ENCODE results near the gene PLSCR5. TPM values are rescaled to one million over a fixed set of nuclear protein-coding genes. Genes with fewer than 3 reads are reported as not detected.
A peak's percentile ranks its signal among the peaks of the same experiment; 100 is the strongest.

Gene PLSCR5
- total RNA-seq, 2 donors from 2014 or later, result not detected

- Histone ChIP-seq H3K9me3 (peaks cover 0 to 11% of the 10 kb centered on the region in 2 donors), H3K27ac (no peak overlapping the region), H3K4me3 (no peak overlapping the region), H3K27me3 (no peaks in the 10 kb centered on the region), H3K4me1 (no peaks in the 10 kb centered on the region), H3K36me3 (no peaks in the 10 kb centered on the region)
- DNase-seq (ENCODE audit: low spot score), result no peak
- no peak for TF ChIP-seq CTCF (IDR thresholded peaks at IDR 0.05)
These were observed 20.0 kb downstream of the PLSCR5 start for GRCh38 chr3:146585156-146585555.

DNA sequence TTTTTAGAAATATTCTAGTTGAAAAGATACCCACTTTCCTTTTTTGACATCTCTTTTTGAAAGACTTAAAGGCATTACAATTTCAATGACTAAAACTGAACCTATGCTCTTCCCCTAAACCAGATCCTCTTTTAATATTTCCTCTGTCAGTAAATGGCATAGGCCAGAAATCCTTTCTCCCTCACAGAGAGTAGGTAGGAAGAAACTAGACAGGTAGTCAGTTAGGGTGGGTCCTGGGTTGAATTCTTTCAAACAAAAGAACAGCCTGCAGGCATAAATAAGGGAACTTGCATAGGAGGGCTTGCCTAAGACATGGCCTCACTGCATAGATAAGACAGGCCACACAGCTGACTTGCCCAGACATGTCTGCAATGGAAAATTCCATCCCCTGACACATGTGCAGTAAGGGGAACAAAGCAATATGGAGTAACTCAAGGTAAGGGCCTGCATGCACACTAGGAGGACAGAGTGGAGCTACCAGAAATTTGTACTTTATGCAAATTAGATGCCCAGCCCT, 23.1 kb downstream of the PLSCR5 start:
- TF ChIP-seq CTCF (IDR thresholded peaks at IDR 0.05), result no peak
- Histone ChIP-seq H3K9me3 (peaks cover 0 to 11% of the 10 kb centered on the region in 2 donors), H3K36me3 (no peaks in the 10 kb centered on the region), H3K4me3 (no peak overlapping the region), H3K27me3 (no peaks in the 10 kb centered on the region), H3K27ac (no peak overlapping the region), H3K4me1 (no peaks in the 10 kb centered on the region)
- DNase-seq (ENCODE audit: low spot score), result no peak

GRCh38 chr3:146581080-146581601, 24.0 kb downstream of the PLSCR5 start:
- no peaks in the 10 kb centered on the region for H3K36me3 ChIP-seq
- TF ChIP-seq CTCF (IDR thresholded peaks at IDR 0.05), result no peak
- no peak overlapping the region for H3K4me3 ChIP-seq
- peaks cover 0 to 11% of the 10 kb centered on the region in 2 donors for H3K9me3 ChIP-seq
- H3K27me3 ChIP-seq, result no peaks in the 10 kb centered on the region
- no peaks in the 10 kb centered on the region for H3K4me1 ChIP-seq
- no peak overlapping the region for H3K27ac ChIP-seq
- DNase-seq (ENCODE audit: low spot score), result no peak

- no peak overlapping the region for H3K4me3 ChIP-seq
- no peaks in the 10 kb centered on the region for H3K4me1 ChIP-seq
- TF ChIP-seq CTCF (IDR thresholded peaks at IDR 0.05), result peak in 1 of 2 donors; percentile 52
- H3K27ac ChIP-seq, result no peak overlapping the region
- no peaks in the 10 kb centered on the region for H3K36me3 ChIP-seq
- no peak for DNase-seq (ENCODE audit: low spot score)
- H3K27me3 ChIP-seq, result no peaks in the 10 kb centered on the region
- peaks cover 0 to 4% of the 10 kb centered on the region in 2 donors for H3K9me3 ChIP-seq
These were observed 27.5 kb downstream of the PLSCR5 start for GRCh38 chr3:146577662-146578061.

- H3K27ac ChIP-seq, result no peak overlapping the region
- no peaks in the 10 kb centered on the region for H3K9me3 ChIP-seq
- no peaks in the 10 kb centered on the region for H3K4me1 ChIP-seq
- no peak for TF ChIP-seq CTCF (IDR thresholded peaks at IDR 0.05)
- H3K27me3 ChIP-seq, result no peaks in the 10 kb centered on the region
- no peaks in the 10 kb centered on the region for H3K36me3 ChIP-seq
- H3K4me3 ChIP-seq, result no peak overlapping the region
- no peak for DNase-seq (ENCODE audit: low spot score)
These were observed 29.5 kb downstream of the PLSCR5 start for GRCh38 chr3:146575636-146576035.

GRCh38 chr3:146574173-146574572, 31.0 kb downstream of the PLSCR5 start:
- no peak overlapping the region for H3K27ac ChIP-seq
- no peaks in the 10 kb centered on the region for H3K27me3 ChIP-seq
- no peaks in the 10 kb centered on the region for H3K9me3 ChIP-seq
- no peak overlapping the region for H3K4me3 ChIP-seq
- TF ChIP-seq CTCF (IDR thresholded peaks at IDR 0.05), result no peak
- DNase-seq (ENCODE audit: low spot score), result no peak
- no peaks in the 10 kb centered on the region for H3K4me1 ChIP-seq
- no peaks in the 10 kb centered on the region for H3K36me3 ChIP-seq
